HepG2 (cell line): ENCODE measurements around the gene MGAT2. TPM values are rescaled to one million over a fixed set of nuclear protein-coding genes. Genes with fewer than 3 reads are reported as not detected.

ENCODE experiments used
- JARID2 ChIP-seq: sonication (generic); formaldehyde crosslinking; IDR thresholded peaks from 2 replicates; pipeline ENCODE4 v1.8.1; 2023; ENCODE audit warnings: missing genetic modification reagents, inconsistent platforms; ENCODE audit not compliant: insufficient replicate concordance
- MAFG ChIP-seq: sonication (generic); formaldehyde crosslinking; IDR thresholded peaks from 2 replicates; pipeline ENCODE4 v1.5.1; 2020; ENCODE audit warnings: mild to moderate bottlenecking, missing genetic modification reagents
- MED8 ChIP-seq: sonication (generic); formaldehyde crosslinking; IDR thresholded peaks from 2 replicates; pipeline ENCODE4 v1.8.1; 2023; ENCODE audit warnings: mild to moderate bottlenecking, missing genetic modification reagents; ENCODE audit not compliant: insufficient replicate concordance
- MTF1 ChIP-seq: sonication (generic); formaldehyde crosslinking; IDR thresholded peaks from 2 replicates; pipeline ENCODE4 v1.5.0; 2020; ENCODE audit warnings: missing genetic modification reagents
- MXD4 ChIP-seq: IDR thresholded peaks from 2 replicates; pipeline ENCODE4 v1.6.1; 2016; ENCODE audit warnings: mild to moderate bottlenecking, missing biosample characterization, missing genetic modification reagents
- ZNF24 ChIP-seq: fragments of 450-650 bp; IDR thresholded peaks from 2 replicates; pipeline ENCODE4 v1.6.1; 2017; ENCODE audit warnings: antibody characterized with exemption, mild to moderate bottlenecking
- ZNF564 ChIP-seq: sonication (generic); formaldehyde crosslinking; IDR thresholded peaks from 2 replicates; pipeline ENCODE4 v1.8.1; 2023; ENCODE audit warnings: mild to moderate bottlenecking, missing genetic modification reagents
- ZNF615 ChIP-seq: sonication (generic); formaldehyde crosslinking; IDR thresholded peaks from 2 replicates; pipeline ENCODE4 v1.5.0; 2020; ENCODE audit warnings: mild to moderate bottlenecking, missing genetic modification reagents, borderline replicate concordance
- ZNF775 ChIP-seq: sonication (generic); formaldehyde crosslinking; IDR thresholded peaks from 2 replicates; pipeline ENCODE4 v1.4.0; 2020; ENCODE audit warnings: missing genetic modification reagents, mild to moderate bottlenecking, moderate library complexity, borderline replicate concordance
- ZNF891 ChIP-seq: sonication (generic); formaldehyde crosslinking; IDR thresholded peaks from 2 replicates; pipeline ENCODE4 v1.5.0; 2020; ENCODE audit warnings: mild to moderate bottlenecking, missing genetic modification reagents
- polyA plus RNA-seq, 8 experiments: library from polyadenylated mRNA; depleted of rRNA in 3 of 8; stranded (reverse) in 7 of 8; unstranded in 1 of 8; fragments of >200 nt; fragmentation: Illumina TruSeq in 4 of 8; extraction: Trizol in 4 of 8; gene quantifications; 2 replicates each; pipeline versions ENCODE4 v1.2.1 to v1.2.3, GENCODE V29; 2011 to 2016; ENCODE audit warnings: low read depth in 4 of 8, missing spikeins in 1 of 8, mixed read lengths in 1 of 8; ENCODE audit not compliant: insufficient read depth in 1 of 8
- total RNA-seq, 5 experiments: library from RNA; depleted of rRNA; stranded (reverse); fragments of >200 nt; fragmentation: Illumina TruSeq; extraction: Trizol; gene quantifications; 2 replicates each; pipeline ENCODE4 v1.2.3, GENCODE V29; 2016; ENCODE audit warnings: low read depth in 1 of 5
- TF ChIP-seq, protein P1 (sequence below): sonication (generic); formaldehyde crosslinking; IDR thresholded peaks from 2 replicates; pipeline ENCODE4 v1.4.0; 2020; ENCODE audit warnings: missing genetic modification reagents, borderline replicate concordance
- TF ChIP-seq, protein P2 (sequence below): IDR thresholded peaks from 2 replicates; pipeline ENCODE4 v1.6.1; 2016; ENCODE audit warnings: low read depth, missing genetic modification reagents, missing compliant biosample characterization
- TF ChIP-seq, protein P3 (sequence below): sonication (generic); formaldehyde crosslinking; IDR thresholded peaks from 2 replicates; pipeline ENCODE4 v1.9.0; 2021; ENCODE audit warnings: missing genetic modification reagents, borderline replicate concordance

The MGAT2 gene
- total and polyA plus RNA-seq, 2 of the 13 experiments (the other 11 are each of a cell fraction or from before 2014, with no cell fraction given): 12.9 to 51.9 TPM

GRCh38 chr14:49598485-49599300 lies 21.9 kb upstream of the MGAT2 start, which contains the start of gene LRR1 (continued):
- TF ChIP-seq, protein P1, sequence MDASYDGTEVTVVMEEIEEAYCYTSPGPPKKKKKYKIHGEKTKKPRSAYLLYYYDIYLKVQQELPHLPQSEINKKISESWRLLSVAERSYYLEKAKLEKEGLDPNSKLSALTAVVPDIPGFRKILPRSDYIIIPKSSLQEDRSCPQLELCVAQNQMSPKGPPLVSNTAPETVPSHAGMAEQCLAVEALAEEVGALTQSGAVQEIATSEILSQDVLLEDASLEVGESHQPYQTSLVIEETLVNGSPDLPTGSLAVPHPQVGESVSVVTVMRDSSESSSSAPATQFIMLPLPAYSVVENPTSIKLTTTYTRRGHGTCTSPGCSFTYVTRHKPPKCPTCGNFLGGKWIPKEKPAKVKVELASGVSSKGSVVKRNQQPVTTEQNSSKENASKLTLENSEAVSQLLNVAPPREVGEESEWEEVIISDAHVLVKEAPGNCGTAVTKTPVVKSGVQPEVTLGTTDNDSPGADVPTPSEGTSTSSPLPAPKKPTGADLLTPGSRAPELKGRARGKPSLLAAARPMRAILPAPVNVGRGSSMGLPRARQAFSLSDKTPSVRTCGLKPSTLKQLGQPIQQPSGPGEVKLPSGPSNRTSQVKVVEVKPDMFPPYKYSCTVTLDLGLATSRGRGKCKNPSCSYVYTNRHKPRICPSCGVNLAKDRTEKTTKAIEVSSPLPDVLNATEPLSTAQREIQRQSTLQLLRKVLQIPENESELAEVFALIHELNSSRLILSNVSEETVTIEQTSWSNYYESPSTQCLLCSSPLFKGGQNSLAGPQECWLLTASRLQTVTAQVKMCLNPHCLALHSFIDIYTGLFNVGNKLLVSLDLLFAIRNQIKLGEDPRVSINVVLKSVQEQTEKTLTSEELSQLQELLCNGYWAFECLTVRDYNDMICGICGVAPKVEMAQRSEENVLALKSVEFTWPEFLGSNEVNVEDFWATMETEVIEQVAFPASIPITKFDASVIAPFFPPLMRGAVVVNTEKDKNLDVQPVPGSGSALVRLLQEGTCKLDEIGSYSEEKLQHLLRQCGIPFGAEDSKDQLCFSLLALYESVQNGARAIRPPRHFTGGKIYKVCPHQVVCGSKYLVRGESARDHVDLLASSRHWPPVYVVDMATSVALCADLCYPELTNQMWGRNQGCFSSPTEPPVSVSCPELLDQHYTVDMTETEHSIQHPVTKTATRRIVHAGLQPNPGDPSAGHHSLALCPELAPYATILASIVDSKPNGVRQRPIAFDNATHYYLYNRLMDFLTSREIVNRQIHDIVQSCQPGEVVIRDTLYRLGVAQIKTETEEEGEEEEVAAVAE (CRISPR knock-in tag): no peak; the same call in 1 of the 2 replicates
- TF ChIP-seq JARID2 (CRISPR knock-in tag): no peak
- no peak for TF ChIP-seq ZNF564 (CRISPR knock-in tag)
- TF ChIP-seq ZNF24: no peak
- TF ChIP-seq MTF1: peak; percentile 62; the same call in 1 of the 2 replicates
- TF ChIP-seq, protein P2, sequence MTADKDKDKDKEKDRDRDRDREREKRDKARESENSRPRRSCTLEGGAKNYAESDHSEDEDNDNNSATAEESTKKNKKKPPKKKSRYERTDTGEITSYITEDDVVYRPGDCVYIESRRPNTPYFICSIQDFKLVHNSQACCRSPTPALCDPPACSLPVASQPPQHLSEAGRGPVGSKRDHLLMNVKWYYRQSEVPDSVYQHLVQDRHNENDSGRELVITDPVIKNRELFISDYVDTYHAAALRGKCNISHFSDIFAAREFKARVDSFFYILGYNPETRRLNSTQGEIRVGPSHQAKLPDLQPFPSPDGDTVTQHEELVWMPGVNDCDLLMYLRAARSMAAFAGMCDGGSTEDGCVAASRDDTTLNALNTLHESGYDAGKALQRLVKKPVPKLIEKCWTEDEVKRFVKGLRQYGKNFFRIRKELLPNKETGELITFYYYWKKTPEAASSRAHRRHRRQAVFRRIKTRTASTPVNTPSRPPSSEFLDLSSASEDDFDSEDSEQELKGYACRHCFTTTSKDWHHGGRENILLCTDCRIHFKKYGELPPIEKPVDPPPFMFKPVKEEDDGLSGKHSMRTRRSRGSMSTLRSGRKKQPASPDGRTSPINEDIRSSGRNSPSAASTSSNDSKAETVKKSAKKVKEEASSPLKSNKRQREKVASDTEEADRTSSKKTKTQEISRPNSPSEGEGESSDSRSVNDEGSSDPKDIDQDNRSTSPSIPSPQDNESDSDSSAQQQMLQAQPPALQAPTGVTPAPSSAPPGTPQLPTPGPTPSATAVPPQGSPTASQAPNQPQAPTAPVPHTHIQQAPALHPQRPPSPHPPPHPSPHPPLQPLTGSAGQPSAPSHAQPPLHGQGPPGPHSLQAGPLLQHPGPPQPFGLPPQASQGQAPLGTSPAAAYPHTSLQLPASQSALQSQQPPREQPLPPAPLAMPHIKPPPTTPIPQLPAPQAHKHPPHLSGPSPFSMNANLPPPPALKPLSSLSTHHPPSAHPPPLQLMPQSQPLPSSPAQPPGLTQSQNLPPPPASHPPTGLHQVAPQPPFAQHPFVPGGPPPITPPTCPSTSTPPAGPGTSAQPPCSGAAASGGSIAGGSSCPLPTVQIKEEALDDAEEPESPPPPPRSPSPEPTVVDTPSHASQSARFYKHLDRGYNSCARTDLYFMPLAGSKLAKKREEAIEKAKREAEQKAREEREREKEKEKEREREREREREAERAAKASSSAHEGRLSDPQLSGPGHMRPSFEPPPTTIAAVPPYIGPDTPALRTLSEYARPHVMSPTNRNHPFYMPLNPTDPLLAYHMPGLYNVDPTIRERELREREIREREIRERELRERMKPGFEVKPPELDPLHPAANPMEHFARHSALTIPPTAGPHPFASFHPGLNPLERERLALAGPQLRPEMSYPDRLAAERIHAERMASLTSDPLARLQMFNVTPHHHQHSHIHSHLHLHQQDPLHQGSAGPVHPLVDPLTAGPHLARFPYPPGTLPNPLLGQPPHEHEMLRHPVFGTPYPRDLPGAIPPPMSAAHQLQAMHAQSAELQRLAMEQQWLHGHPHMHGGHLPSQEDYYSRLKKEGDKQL (CRISPR knock-in tag): 0 out of 2 replicates have a peak, but pooled peaks have one; percentile 41
- peak; percentile 94 for TF ChIP-seq MXD4 (CRISPR knock-in tag)
- TF ChIP-seq MED8: peak; percentile 89
- TF ChIP-seq ZNF775 (CRISPR knock-in tag): no peak
- 0 out of 2 replicates have a peak, but pooled peaks have one; percentile 7 for TF ChIP-seq MAFG (CRISPR knock-in tag)
- TF ChIP-seq ZNF615 (CRISPR knock-in tag): no peak
- peak; percentile 61; the same call in 1 of the 2 replicates for TF ChIP-seq ZNF891 (CRISPR knock-in tag)
- TF ChIP-seq, protein P3, sequence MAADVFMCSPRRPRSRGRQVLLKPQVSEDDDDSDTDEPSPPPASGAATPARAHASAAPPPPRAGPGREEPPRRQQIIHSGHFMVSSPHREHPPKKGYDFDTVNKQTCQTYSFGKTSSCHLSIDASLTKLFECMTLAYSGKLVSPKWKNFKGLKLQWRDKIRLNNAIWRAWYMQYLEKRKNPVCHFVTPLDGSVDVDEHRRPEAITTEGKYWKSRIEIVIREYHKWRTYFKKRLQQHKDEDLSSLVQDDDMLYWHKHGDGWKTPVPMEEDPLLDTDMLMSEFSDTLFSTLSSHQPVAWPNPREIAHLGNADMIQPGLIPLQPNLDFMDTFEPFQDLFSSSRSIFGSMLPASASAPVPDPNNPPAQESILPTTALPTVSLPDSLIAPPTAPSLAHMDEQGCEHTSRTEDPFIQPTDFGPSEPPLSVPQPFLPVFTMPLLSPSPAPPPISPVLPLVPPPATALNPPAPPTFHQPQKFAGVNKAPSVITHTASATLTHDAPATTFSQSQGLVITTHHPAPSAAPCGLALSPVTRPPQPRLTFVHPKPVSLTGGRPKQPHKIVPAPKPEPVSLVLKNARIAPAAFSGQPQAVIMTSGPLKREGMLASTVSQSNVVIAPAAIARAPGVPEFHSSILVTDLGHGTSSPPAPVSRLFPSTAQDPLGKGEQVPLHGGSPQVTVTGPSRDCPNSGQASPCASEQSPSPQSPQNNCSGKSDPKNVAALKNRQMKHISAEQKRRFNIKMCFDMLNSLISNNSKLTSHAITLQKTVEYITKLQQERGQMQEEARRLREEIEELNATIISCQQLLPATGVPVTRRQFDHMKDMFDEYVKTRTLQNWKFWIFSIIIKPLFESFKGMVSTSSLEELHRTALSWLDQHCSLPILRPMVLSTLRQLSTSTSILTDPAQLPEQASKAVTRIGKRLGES (CRISPR knock-in tag): no peak
